Stimulated activated CD4-positive, alpha-beta T cell treated with anti-CD3 and anti-CD28 coated beads, Interleukin-1b, Interleukin-23, amount 100 ng/mL, for 4 hours (primary cell): ENCODE data around the gene ZNF592.

Experiments used
- DNase-seq, 2 donors: peaks; one replicate each; pipeline ENCODE4 v3.0.0-alpha.2; 2020; ENCODE audit warnings: low read depth in 2 of 2

Gene ZNF592

GRCh38 chr15:84775867-84776449 lies 27.6 kb downstream of the ZNF592 start:
- DNase-seq, result no peak

- no peak for DNase-seq
Observed at GRCh38 chr15:84778194-84778593, 29.8 kb downstream of the ZNF592 start.

- no peak for DNase-seq
Observed at GRCh38 chr15:84780492-84780891, 32.1 kb downstream of the ZNF592 start.

DNA sequence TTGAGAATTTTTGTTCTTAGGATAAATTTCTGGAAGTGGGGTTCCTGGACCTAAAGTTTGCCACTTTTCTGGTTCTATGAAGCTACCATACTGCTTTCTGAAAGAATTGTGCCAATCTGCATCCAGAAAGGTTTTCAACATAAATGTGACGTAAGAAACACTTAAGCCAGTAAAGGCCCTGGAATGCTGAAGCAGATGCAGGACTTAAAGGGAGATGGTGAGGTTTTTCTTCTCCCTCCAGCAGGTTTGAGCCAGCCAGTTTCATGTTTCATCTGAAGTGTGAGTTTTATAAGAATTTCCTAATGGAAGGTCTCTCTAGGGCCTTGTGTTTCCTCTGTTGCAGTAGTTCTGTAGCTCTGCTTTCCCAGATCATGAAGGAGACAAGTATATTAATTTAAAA lies 33.1 kb downstream of the ZNF592 start:
- no peak for DNase-seq

DNA sequence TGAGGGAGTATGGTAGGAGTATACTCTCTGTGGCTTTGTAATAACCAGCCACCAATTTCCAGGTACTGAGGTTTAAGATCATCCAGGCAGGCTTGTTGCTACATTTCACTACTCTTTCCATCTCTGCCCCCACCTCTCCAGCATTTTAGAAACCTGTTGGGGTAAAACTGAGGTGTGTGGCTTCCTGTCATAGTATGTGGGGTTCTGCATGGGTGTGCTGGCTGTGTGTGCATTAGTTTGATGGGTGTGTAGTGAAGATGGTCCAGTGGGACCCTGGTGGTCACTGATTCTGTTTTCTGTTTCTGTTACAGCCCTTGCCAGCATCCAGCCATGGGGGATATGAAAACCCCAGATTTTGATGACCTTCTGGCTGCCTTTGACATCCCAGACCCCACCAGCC lies 34.0 kb downstream of the ZNF592 start:
- no peak for DNase-seq

- no peak for DNase-seq
Observed at GRCh38 chr15:84783493-84784251, 35.3 kb downstream of the ZNF592 start.

GRCh38 chr15:84784262-84784661 lies 35.9 kb downstream of the ZNF592 start:
- DNase-seq, result no peak

GRCh38 chr15:84785053-84785452 lies 36.7 kb downstream of the ZNF592 start:
- DNase-seq, result no peak

- no peak for DNase-seq
Observed at GRCh38 chr15:84788500-84788899, 40.1 kb downstream of the ZNF592 start.

GRCh38 chr15:84789762-84790161 lies 41.4 kb downstream of the ZNF592 start:
- no peak for DNase-seq

DNA sequence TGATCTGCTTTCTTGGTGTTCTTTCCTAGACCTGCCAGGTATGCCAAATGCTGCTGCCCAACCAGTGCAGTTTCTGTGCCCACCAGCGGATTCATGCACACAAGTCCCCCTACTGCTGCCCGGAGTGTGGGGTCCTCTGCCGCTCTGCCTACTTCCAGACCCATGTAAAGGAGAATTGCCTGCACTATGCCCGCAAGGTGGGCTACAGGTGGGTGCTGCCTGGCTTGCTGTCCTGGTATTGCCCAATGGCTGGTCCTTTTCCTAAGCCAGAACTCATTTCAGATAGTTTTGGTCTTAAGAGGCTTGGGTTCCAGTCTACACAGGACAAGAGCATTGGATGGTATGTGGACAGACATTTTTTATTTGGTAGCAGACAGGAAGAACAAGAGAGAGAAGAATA lies 42.3 kb downstream of the ZNF592 start:
- DNase-seq, result no peak

DNA sequence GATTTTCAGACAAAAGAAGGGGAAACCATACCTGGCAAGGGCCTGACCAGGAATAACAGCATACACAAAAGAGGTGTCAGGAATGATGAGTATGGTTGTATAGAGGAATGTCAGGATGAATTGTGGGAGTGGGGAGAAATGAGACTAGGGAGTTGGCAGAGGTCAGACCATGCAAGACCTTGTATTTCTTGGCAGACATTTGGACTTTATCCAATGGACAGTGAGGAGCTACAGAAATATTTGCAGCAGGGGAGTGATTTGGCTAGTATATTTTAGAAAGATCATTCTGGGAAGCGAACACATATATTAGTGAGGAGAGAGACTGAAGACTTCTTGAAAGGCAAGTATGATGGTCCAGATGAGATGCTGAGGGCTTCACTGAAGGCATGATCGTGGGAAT lies 43.4 kb downstream of the ZNF592 start:
- no peak for DNase-seq

DNA sequence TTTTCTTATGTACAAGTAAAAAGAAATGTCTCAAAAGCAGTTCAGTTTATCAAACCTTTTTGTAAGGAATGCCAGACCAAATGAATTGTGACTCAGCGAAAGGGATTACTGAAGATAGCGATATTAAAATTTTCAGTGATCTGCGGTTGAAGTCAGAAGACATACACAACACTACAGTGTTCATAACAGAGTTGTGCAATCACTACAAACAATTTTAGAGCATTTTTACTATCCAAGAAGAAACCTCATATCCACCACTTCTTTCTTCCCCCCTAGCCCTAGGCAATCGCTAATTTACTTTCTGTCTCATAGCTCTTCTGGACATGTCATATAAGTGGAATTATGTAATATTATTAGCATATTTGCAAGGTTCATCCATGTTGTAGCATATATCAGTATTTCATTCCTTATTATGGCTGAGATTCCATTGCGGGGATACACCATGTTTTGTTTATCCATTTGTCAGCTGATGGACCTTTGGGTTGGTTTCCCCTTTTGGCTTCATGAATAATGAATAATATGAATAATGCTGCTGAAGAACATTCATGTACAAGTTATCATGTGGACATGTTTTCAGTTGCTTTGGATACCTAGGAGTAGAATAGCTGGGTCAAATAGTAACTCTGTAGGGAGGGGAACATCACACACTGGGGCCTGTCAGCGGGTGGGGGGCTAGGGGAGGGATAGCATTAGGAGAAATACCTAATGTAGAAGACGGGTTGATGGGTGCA lies 45.2 kb downstream of the ZNF592 start:
- no peak for DNase-seq

DNA sequence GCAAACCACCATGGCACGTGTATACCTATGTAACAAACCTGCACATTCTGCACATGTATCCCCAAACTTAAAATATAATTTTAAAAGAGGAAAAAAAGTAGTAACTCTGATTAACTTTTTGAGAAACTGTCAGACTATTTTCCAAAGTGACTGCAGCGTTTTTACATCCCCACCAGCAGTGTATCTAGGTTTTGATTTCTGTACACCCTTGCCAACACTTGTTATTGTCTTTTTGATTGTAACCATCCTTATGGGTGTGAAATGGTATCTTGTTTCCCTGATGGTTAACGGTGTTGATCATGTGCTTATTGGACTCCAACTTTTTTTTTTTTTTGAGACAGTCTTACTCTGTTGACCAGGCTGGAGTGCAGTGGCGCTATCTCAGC lies 45.8 kb downstream of the ZNF592 start:
- DNase-seq, result no peak

GRCh38 chr15:84795186-84795585 lies 46.8 kb downstream of the ZNF592 start:
- no peak for DNase-seq

- no peak for DNase-seq
Observed at GRCh38 chr15:84797212-84797611, 48.8 kb downstream of the ZNF592 start.

- no peak for DNase-seq
Observed at GRCh38 chr15:84797801-84798200, 49.4 kb downstream of the ZNF592 start.

DNA sequence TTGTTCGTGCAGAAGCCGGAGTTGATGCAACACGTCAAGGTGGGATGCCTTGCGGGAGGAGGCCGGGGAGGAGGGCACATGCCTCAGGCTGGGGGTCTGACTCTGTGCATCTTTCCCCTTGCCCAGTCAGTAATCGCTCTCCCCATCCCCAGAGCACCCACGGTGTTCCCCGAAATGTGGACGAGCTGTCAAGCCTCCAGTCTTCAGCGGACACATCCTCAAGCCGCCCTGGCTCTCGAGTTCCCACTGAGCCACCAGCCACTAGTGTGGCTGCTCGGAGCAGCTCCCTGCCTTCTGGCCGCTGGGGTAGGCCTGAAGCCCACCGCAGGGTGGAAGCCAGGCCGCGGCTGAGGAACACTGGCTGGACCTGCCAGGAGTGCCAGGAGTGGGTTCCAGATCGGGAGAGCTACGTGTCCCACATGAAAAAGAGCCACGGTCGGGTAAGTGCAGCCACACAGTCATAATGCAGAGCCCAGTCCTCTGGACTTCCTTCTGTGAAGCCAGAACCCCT lies 50.1 kb downstream of the ZNF592 start:
- no peak for DNase-seq

DNA sequence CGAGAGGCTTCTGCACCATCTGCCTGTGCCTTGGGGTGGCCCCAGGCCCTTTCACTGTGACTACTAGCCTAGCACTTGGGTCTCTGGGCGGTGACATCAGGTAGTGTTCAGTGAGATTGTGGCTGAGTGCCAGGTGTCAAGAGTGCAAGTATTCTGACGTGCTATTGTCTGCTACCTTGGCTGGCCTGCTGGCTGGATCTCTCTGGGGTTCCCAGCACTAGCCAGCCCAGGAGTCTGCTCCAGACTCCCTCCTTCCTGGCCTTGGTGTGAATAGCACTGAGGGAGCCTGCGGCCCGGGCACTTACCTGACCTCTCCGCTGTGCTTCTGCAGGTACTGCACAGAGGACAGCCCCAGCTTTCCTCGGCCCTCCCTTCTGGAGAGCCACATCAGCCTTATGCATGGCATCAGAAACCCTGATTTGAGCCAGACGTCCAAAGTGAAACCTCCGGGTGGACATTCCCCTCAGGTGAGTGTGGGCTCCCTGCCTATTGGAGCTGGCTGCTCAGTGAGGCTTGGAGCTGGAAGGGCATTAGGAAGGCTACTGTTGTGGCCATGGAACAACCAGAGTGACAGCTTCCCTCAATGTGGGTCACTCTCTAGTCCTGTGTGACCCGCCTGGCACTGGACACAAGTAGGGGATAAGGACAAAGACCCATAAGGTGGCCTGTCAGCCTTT lies 51.3 kb downstream of the ZNF592 start:
- DNase-seq, result no peak

- no peak for DNase-seq
Observed at GRCh38 chr15:84800365-84800806, 52.0 kb downstream of the ZNF592 start.

GRCh38 chr15:84804005-84804900 lies 55.9 kb downstream of the ZNF592 start:
- DNase-seq, result no peak
